ENCODE measurements around the gene NPTX2.

DNA sequence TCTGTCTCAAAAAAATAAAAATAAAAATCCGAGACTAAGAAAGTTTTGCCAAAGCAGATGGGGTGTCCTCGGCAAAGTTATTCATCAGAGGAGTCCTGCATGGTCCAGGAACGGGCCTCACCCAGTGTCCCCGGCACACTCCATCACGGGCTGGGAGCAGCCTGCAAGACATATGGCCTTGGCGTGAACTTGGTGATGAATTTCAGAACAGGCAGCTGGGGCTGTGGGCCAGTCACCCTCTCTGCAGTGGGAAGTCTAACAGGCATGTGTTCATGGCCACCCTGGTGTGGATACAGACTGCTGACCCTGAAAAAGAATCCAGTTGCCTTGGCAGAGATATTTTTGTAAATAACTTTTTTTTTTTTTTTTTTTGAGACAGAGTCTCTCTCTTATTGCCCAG, 34.7 kb downstream of the NPTX2 start:
- TF ChIP-seq, protein P1, sequence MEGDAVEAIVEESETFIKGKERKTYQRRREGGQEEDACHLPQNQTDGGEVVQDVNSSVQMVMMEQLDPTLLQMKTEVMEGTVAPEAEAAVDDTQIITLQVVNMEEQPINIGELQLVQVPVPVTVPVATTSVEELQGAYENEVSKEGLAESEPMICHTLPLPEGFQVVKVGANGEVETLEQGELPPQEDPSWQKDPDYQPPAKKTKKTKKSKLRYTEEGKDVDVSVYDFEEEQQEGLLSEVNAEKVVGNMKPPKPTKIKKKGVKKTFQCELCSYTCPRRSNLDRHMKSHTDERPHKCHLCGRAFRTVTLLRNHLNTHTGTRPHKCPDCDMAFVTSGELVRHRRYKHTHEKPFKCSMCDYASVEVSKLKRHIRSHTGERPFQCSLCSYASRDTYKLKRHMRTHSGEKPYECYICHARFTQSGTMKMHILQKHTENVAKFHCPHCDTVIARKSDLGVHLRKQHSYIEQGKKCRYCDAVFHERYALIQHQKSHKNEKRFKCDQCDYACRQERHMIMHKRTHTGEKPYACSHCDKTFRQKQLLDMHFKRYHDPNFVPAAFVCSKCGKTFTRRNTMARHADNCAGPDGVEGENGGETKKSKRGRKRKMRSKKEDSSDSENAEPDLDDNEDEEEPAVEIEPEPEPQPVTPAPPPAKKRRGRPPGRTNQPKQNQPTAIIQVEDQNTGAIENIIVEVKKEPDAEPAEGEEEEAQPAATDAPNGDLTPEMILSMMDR (IDR thresholded peaks at IDR 0.05) = no peak
- no peak for TF ChIP-seq POLR2A (IDR thresholded peaks at IDR 0.05)

All from right lobe of liver (tissue), 4 donors.